LNCAP (cell line): ENCODE measurements around the gene AHCY.

Experiments
- CTCF ChIP-seq: fragments of 450-650 bp; IDR thresholded peaks from 2 replicates; pipeline ENCODE4 v1.5.1; 2017; ENCODE audit warnings: mild to moderate bottlenecking

The AHCY gene

DNA sequence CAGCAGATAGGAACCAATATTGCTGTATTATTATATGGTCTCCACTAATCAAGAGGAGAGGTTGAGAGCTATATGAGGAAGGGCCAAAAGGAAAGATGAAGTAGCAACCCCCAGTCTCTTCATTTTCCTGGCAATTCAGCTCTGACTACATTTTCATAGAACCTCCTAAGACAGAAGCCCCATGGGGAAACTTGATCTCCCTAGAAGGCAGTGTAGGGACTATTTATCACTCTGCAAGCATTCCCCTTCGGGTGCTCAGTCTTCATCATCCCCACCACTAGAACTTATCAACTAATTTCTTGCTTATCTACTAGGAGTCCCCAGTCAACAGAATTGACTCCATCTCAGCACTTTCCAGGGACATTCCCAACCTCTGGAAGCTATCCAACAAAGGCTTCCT, 34.4 kb upstream of the AHCY start:
- TF ChIP-seq CTCF = no peak

DNA sequence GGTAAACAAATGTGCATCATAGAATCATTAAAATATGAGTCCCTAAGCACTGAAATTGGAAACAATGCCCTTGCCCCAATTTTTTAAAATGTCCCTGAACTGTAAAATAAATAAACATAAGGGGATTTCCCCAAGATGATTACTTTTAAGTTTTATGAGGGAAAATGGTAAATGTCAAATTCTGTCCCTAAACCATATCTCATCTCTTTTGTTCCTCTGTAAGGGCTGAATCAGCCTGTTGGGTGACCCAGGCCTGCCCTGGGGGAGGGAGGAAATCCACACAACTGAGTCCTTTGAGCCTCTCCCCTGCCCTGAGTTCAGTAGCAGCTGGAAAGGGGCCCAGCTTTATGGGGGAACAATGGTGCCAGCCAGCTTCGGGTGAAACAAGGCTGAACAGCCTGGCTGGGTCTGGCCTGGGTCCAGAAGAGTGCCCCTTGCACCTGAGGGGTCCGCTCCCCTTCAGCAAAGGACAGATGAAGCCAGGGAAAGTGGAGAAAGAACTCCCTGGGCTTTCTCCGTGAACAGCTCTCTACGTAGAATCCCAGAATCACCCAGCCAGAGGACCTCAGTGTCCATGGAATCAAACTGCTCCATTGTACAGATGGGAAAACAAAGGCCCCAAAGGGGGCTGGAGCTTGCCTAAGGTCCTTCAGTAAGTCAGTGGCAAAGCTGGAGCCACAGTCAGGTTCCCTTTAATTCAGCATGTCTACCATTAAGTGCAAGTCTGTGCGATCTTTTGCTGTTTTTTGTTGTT, 31.7 kb upstream of the AHCY start:
- no peak for TF ChIP-seq CTCF

GRCh38 chr20:34333786-34334185, 30.6 kb upstream of the AHCY start:
- TF ChIP-seq CTCF = no peak

- no peak for TF ChIP-seq CTCF
Measured at GRCh38 chr20:34332262-34332920, 29.2 kb upstream of the AHCY start.

DNA sequence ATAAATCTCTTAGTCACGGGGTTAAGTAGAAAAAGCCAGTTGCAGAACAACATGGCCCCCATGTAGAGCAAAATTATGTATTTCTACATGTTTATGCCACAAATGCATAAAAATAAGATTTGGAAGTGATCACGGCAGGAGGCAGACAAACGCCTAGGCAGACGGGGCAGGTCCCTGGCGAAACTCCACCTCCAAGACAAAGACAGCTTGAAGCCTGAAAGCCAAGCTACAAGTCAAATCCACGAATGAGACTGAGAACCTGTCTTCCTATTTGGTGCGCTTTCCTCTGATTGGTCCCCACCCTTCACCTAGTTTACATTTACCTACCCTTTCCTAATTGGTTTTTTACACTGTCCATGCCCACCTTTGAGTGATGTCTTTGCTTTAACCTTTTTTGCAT, 28.7 kb upstream of the AHCY start:
- TF ChIP-seq CTCF = no peak

DNA sequence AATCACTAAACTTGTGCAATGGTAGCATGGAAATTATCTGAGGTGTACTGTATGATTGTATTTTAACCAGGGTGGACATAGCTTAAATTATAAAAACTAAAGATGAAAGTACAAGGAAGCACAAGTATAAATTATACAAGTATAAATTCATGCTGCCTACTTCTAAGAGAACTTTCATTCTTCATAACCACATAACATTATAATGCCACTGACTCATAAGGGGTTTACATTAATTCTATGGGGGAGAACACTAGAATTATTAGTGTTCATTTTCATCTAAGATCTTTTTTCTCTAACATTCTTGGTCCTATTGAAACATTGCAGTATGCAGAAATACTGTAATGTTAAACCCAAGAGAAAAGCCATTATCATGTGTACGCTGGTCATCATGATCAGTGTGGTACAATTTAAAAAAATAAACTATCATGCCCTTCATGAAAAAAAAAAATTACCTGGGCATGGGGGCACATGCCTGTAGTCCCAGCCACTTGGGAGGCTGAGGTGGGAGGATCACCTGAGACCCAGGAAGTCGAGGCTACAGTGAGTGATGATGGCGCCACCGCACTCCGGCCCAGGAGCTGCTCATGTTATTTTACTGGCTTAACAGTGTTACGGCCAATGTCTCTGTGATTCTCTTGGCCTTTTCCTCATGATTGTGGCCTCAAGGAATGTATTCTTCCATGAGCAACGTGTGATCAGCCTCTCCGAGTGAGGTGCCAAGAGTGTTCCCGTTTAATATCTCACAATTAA, 25.9 kb upstream of the AHCY start:
- no peak for TF ChIP-seq CTCF

DNA sequence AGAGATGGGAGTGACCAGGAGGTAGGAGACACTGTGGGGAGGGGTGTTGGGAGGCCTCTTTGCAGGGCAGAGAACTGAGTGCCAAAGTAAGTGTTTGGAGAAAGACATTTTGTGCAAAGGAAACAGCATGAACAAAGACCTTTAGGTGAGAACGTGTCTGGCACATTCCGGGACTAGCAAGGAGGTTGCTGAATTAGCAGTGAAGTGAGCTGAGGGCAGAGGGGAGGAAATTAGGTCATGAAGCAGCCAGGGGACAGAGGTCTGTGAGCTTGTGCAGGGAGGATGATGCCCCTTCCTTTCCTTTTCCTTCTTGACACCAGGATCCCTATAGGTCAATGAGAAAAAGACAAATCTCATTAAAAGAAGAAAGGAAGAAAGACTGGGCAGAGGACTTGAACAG, 21.4 kb upstream of the AHCY start:
- no peak for TF ChIP-seq CTCF
